ENCODE data around the gene PSMD9. TPM values are rescaled to one million over a fixed set of nuclear protein-coding genes. Genes with fewer than 3 reads are reported as not detected.
A peak's percentile ranks its signal among the peaks of the same experiment; 100 is the strongest.
"Not testable (repeated sequence)": the region's sequence is repeated elsewhere in the genome, so short reads cannot be mapped to it uniquely, and the experiment has no call there.

PSMD9 gene
- total RNA-seq, 1 experiment from 2014 or later = 65.1 TPM

DNA sequence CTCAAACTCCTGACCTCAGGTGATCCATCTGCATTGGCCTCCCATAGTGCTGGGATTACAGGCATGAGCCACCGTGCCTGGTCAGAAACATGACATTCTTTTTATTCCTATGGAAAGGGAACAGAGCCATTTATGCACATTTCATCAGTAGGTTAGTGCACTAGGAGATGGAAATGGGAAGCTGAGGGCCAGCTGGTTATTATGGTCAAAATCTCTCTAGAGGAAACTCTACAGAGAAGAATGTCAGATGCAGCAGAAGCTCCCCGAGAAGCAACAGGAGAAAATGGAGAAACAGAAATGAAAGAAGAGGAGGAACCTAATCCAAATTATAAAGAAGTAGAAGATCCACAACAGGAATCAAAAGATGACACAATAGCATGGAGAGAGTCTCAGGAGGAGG lies 32.5 kb downstream of the PSMD9 start:
- DNase-seq (ENCODE audit: low spot score) = no peak

DNA sequence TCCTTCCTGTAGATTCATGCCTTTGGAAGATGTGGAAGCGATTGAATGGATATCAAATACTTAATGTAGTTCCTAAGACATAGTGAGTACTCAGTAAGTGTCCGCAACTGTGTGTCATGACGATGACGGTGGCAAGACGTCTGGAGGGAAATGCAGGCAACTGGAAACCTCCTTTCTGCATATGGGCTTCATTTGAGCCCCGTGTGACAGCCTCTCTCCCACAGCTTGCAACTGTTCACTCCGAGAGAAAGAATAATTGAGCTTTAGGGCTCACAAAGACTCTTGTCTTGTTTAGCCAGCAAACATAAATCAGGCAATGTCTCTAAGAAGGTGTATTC lies 36.7 kb downstream of the PSMD9 start:
- no peak for DNase-seq (ENCODE audit: low spot score)

- DNase-seq (ENCODE audit: low spot score) = no peak
Measured at GRCh38 chr12:121926874-121927706, 38.5 kb downstream of the PSMD9 start.

- DNase-seq (ENCODE audit: low spot score) = no peak
Measured at GRCh38 chr12:121927813-121928212, 39.2 kb downstream of the PSMD9 start.

- not testable (repeated sequence) for DNase-seq (ENCODE audit: low spot score)
Measured at GRCh38 chr12:121929545-121929944, 41.0 kb downstream of the PSMD9 start.

DNA sequence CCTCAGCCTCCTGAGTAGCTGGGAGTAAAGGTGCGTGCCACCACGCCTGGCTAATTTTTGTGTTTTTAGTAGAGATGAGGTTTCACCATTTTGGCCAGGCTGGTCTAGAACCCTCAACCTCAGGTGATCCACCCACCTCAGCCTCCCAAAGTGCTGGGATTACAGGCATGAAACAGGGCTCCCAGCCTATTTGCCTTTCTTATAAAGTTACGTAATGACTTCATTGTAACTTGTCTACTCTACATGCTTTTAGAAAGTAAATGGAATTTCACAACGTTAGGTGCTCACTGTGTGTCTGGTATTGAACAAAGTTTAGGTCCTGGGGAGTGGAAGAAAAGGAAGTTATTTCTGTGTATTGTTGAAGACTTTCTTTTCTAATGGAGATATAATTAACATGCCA lies 42.3 kb downstream of the PSMD9 start:
- no peak for DNase-seq (ENCODE audit: low spot score)

GRCh38 chr12:121932176-121932536 lies 43.6 kb downstream of the PSMD9 start:
- no peak for DNase-seq (ENCODE audit: low spot score)

- DNase-seq (ENCODE audit: low spot score) = no peak
Measured at GRCh38 chr12:121932914-121933521, 44.4 kb downstream of the PSMD9 start.

DNA sequence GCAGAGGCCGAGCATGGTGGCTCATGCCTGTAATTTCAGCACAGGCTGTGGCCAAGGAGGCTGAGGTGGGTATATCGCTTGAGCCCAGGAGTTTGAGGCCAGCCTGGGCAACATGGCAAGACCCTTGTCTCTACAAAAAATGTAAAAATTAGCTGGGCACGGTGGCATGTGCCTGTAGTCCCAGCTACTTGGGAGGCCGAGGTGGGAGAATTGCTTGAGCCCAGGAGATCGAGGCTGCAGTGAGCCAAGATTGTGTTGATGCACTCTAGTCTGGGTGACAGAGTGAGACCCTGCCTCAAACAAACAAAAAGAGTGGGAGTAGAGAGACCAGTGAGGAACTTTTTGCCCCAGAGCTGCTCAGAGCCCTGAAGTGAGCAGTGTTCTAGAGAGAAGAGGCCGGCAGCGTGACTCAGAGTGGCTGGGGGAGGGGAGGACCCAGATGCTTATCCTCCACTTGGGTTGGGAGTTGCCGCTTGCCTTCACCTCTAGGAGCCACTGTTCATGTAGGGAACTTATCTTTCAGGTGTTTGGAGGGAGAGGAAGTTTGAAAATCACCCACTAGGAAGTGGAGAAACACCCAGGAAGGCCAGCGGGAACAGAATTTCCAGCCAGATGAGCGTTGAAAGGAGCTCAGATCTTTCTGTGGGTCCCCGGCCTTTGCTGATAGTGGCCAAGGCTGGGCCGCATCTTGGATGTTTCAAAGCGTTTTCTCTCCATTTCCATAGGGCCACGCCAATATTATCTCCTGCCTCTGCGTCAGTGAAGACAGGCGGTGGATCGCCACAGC lies 45.1 kb downstream of the PSMD9 start:
- no peak for DNase-seq (ENCODE audit: low spot score)

GRCh38 chr12:121934309-121934664 lies 45.7 kb downstream of the PSMD9 start:
- no peak for DNase-seq (ENCODE audit: low spot score)

DNA sequence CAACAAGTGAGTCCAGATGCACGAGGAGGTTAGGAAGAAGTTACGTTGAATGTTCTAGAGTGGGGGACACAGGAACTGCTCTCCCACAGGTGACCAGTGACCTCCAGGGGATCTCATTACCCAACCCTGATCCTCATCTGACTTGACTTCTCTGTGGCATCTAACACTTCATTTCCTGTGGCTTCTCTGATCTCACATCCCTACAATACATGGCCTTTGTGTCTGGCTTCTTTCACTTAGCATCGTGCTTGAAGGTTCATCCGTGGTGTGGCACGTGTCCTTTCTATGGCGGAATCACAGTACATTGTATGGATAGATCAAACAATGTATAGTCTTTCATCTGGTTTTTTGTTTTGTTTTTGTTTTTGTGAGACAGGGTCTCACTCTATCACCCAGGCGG lies 49.1 kb downstream of the PSMD9 start:
- DNase-seq (ENCODE audit: low spot score) = no peak

GRCh38 chr12:121939186-121939585 lies 50.6 kb downstream of the PSMD9 start:
- no peak for DNase-seq (ENCODE audit: low spot score)

DNA sequence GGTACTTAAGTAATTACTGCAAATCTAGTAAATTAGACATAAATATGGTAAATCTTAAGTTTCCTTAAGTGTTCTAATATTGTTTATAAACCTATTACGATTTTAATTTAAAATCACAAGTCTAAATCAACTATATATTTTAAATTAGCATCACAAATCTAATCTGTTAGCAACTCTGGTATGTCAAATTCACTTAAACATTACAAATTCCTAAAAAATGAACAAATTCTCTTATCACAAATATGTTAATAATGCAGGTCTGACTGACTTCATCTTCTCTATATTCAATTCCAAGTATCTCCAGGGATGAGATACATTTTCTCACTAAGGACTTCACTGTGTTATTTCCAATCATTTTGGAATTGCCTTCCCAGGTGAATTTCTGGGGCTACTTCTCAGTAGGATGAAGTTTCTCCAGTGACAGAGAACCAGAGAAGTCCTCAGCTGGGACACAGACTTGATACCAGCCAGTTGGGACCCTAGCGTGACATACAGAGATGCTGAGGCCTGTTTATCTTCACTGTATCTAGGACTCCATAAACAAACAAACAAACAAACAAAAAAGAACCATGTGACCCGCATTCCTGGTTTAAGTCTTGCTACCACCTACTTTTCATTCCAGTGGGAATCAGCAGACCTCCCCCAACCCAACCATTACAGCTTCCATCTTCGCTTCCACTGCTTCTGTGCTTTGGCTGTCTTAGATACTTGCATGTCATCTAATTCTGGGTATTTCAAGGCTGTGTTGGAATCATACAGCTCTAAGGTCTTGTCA lies 51.6 kb downstream of the PSMD9 start:
- no peak for DNase-seq (ENCODE audit: low spot score)

GRCh38 chr12:121942145-121942718 lies 53.6 kb downstream of the PSMD9 start:
- no peak for DNase-seq (ENCODE audit: low spot score)

GRCh38 chr12:121943926-121944325 lies 55.3 kb downstream of the PSMD9 start:
- no peak for DNase-seq (ENCODE audit: low spot score)

- no peak for DNase-seq (ENCODE audit: low spot score)
Measured at GRCh38 chr12:121946313-121947025, 57.9 kb downstream of the PSMD9 start.

DNA sequence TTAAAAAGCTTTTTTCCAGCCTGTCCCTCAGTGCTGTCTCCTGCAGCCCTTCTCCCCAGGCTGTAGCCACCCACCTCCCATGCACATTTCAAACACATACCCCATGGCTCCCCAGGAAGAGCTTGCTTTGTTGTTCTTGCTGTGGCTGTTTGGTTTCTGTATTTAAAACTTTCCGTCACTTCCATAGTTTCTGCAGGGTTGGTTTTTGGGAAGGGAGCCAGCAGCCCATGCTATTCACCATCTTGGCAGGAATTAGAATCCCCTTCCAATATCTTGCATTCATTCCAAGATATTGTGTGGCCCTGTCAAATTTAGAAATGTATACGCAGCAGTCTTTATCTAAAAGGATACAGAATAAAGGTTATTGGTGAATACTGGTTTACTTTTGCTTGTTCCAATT lies 59.4 kb downstream of the PSMD9 start:
- no peak for DNase-seq (ENCODE audit: low spot score)

DNA sequence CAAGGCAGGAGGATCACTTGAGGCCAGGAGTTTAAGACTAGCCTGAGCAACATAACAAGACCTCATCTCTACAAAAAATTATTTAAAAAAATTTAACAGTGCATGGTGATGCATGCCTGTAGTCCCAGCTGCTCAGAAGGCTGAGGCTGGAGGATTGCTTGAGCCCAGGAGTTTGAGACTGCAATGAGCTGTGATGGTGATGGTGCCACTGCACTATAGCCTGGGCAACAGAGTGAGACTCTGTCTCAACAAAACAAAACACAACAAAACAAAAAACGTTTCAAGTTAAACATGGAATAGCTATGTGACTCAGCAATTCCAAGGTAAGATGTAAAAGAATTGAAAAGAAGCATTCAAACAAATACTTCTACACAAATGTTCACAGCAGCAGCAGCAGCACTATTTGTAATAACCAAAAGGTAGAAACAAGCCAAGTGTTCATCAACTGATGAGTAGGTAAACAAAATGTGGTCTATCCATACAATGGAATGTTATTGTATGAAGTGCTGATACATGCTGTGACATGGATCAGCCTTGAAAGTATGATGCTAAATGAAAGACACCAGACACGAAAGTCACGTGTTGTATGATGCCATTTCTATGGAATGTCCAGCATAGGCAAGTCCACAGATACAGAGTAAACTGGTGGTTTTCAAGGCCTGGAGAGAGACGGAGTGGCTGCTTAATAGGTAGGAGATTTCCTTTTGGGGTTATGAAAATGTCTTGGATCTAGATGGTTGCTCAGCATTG lies 61.2 kb downstream of the PSMD9 start:
- DNase-seq (ENCODE audit: low spot score) = peak; percentile 93

GRCh38 chr12:121953117-121953692 lies 64.6 kb downstream of the PSMD9 start:
- DNase-seq (ENCODE audit: low spot score) = no peak

DNA sequence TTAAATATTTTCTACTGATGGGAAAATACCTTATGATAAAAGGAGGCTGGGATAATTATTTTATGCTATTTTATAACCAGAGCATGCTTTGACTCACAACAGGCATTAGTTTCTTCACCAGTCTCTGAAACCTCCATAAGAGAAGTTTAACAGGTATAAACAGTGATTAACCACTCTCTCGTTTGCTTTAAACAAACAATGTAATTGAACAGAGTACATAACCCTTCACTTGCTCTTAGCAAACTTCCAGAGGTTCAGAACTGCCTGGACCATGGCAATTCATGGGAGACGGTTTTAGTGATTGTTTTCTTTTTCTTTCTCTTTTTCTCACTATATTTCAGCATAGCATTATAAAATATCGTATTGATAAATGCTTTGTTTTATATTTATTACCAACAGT lies 65.1 kb downstream of the PSMD9 start:
- DNase-seq (ENCODE audit: low spot score) = no peak
